ENCODE measurements around the gene C12orf75.

DNA sequence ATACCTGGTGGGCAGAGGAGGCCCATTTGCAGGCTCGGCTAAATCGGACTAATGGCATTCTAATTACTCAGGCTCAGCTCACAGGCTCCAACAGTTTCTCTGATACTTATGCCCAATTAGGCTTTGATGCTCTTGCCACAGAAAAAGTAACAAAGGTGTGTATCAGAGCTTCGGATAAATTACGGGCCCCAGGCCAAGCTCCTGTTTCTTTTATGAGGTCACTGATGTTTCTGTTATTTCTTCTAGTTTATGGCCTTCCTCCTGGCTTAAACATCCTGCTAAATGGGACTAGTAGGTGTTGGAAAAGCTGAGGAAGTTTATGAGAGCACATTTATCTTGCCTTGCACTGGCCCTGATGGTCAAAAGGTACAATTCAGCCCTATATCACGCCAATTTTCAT is 28.8 kb upstream of the C12orf75 start:
- TF ChIP-seq CTCF (IDR thresholded peaks at IDR 0.05; ENCODE audit: insufficient read depth, low read depth, low read length) (no peak), EZH2 (IDR thresholded peaks at IDR 0.05; ENCODE audit: insufficient read depth, low read length) (no peak)

Measured in astrocyte (in vitro differentiated cells and primary cell).